ENCODE data around the gene ACTL8. TPM values are rescaled to one million over a fixed set of nuclear protein-coding genes. Genes with fewer than 3 reads are reported as not detected.

The ACTL8 gene
- total RNA-seq, 1 donor from 2014 or later, result not detected

- Mint-ChIP-seq H3K27me3 (ENCODE audit: unreplicated experiment) (peaks cover 2% of the 10 kb centered on the region), H3K9me3 (ENCODE audit: unreplicated experiment) (no peaks in the 10 kb centered on the region), H3K4me3 (ENCODE audit: unreplicated experiment) (no peak overlapping the region), H3K36me3 (ENCODE audit: unreplicated experiment) (no peaks in the 10 kb centered on the region), H3K4me1 (ENCODE audit: low read depth, unreplicated experiment) (no peaks in the 10 kb centered on the region), H3K27ac (ENCODE audit: unreplicated experiment) (no peak overlapping the region)
- TF ChIP-seq CTCF (IDR thresholded peaks at IDR 0.05; ENCODE audit: partially characterized antibody, unreplicated experiment), result peak; percentile 73
- peak; percentile 79 for DNase-seq
Measured at GRCh38 chr1:17826165-17826488, 71.0 kb downstream of the ACTL8 start.

DNA sequence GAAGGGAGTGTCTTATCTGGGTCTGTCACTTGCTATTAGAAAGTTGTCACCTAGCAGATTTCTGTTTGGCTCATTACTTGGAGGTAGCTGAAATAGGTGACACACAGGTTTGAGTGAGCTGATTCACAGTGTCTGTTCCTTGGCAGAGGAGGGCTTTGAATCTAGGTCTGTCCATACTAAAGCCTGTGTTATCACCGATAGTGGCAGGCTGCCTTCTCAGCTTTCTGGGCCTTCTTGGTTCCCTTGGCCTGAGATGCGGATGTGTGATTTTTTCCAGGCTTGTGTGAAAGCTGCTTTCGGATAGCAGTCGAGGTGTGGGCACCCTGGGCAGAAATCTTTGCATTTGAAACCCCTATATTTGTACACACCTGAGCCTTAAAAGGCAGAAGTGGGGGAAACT is 73.9 kb downstream of the ACTL8 start:
- Mint-ChIP-seq H3K4me3 (ENCODE audit: unreplicated experiment) (no peak overlapping the region), H3K36me3 (ENCODE audit: unreplicated experiment) (no peaks in the 10 kb centered on the region), H3K27ac (ENCODE audit: unreplicated experiment) (no peak overlapping the region), H3K9me3 (ENCODE audit: unreplicated experiment) (peaks cover 3% of the 10 kb centered on the region), H3K27me3 (ENCODE audit: unreplicated experiment) (peaks cover 2% of the 10 kb centered on the region), H3K4me1 (ENCODE audit: low read depth, unreplicated experiment) (no peaks in the 10 kb centered on the region)
- no peak for DNase-seq
- no peak for TF ChIP-seq CTCF (IDR thresholded peaks at IDR 0.05; ENCODE audit: partially characterized antibody, unreplicated experiment)

- TF ChIP-seq CTCF (IDR thresholded peaks at IDR 0.05; ENCODE audit: partially characterized antibody, unreplicated experiment), result no peak
- Mint-ChIP-seq H3K27me3 (ENCODE audit: unreplicated experiment) (peaks cover 2% of the 10 kb centered on the region), H3K9me3 (ENCODE audit: unreplicated experiment) (peaks cover 3% of the 10 kb centered on the region), H3K36me3 (ENCODE audit: unreplicated experiment) (no peaks in the 10 kb centered on the region), H3K4me3 (ENCODE audit: unreplicated experiment) (no peak overlapping the region), H3K4me1 (ENCODE audit: low read depth, unreplicated experiment) (no peaks in the 10 kb centered on the region), H3K27ac (ENCODE audit: unreplicated experiment) (no peak overlapping the region)
- no peak for DNase-seq
Measured at GRCh38 chr1:17829579-17829978, 74.4 kb downstream of the ACTL8 start.

- peaks cover 3% of the 10 kb centered on the region for H3K9me3 Mint-ChIP-seq (ENCODE audit: unreplicated experiment)
- no peak for DNase-seq
- H3K27ac Mint-ChIP-seq (ENCODE audit: unreplicated experiment), result no peak overlapping the region
- no peak for TF ChIP-seq CTCF (IDR thresholded peaks at IDR 0.05; ENCODE audit: partially characterized antibody, unreplicated experiment)
- no peaks in the 10 kb centered on the region for H3K36me3 Mint-ChIP-seq (ENCODE audit: unreplicated experiment)
- no peak overlapping the region for H3K4me3 Mint-ChIP-seq (ENCODE audit: unreplicated experiment)
- H3K4me1 Mint-ChIP-seq (ENCODE audit: low read depth, unreplicated experiment), result no peaks in the 10 kb centered on the region
- peaks cover 2% of the 10 kb centered on the region for H3K27me3 Mint-ChIP-seq (ENCODE audit: unreplicated experiment)
Measured at GRCh38 chr1:17831597-17831996, 76.5 kb downstream of the ACTL8 start.

- Mint-ChIP-seq H3K9me3 (ENCODE audit: unreplicated experiment) (peaks cover 3% of the 10 kb centered on the region), H3K4me3 (ENCODE audit: unreplicated experiment) (no peak overlapping the region), H3K27ac (ENCODE audit: unreplicated experiment) (no peak overlapping the region), H3K27me3 (ENCODE audit: unreplicated experiment) (peaks cover 5% of the 10 kb centered on the region), H3K4me1 (ENCODE audit: low read depth, unreplicated experiment) (no peaks in the 10 kb centered on the region), H3K36me3 (ENCODE audit: unreplicated experiment) (no peaks in the 10 kb centered on the region)
- DNase-seq, result no peak
- no peak for TF ChIP-seq CTCF (IDR thresholded peaks at IDR 0.05; ENCODE audit: partially characterized antibody, unreplicated experiment)
Measured at GRCh38 chr1:17833661-17834501, 78.7 kb downstream of the ACTL8 start.
